ENCODE measurements around the gene CNOT3. TPM values are rescaled to one million over a fixed set of nuclear protein-coding genes. Genes with fewer than 3 reads are reported as not detected.

The CNOT3 gene
- total RNA-seq, 1 donor from 2014 or later, result 95.5 TPM

DNA sequence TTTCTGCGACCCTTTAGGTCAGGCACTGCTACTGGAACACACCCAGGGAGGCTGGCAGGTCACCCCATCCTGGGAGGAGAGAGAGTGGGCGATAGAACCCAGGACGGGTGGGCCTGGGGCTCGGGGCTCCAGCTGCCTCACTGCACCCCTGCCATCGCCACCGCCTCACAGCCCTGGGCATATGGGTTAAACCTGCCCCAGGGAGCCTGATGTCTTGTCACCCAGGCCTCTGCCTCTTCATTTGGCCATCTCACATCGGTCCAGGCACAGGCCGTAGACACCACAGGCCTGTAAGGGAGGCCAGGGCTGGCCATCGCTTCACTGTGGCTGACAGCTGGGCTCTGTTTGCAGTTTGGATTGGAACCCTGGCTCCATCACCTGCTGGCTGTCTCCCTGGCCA is 11.8 kb upstream of the CNOT3 start:
- no peak for DNase-seq (ENCODE audit: low read depth, low spot score)
- H3K27ac Mint-ChIP-seq (ENCODE audit: unreplicated experiment), result no peak overlapping the region
- no peaks in the 10 kb centered on the region for H3K4me1 Mint-ChIP-seq
- H3K27me3 Mint-ChIP-seq (ENCODE audit: low read depth), result no peaks in the 10 kb centered on the region
- H3K4me3 Mint-ChIP-seq, result no peak overlapping the region
- TF ChIP-seq, protein P1, sequence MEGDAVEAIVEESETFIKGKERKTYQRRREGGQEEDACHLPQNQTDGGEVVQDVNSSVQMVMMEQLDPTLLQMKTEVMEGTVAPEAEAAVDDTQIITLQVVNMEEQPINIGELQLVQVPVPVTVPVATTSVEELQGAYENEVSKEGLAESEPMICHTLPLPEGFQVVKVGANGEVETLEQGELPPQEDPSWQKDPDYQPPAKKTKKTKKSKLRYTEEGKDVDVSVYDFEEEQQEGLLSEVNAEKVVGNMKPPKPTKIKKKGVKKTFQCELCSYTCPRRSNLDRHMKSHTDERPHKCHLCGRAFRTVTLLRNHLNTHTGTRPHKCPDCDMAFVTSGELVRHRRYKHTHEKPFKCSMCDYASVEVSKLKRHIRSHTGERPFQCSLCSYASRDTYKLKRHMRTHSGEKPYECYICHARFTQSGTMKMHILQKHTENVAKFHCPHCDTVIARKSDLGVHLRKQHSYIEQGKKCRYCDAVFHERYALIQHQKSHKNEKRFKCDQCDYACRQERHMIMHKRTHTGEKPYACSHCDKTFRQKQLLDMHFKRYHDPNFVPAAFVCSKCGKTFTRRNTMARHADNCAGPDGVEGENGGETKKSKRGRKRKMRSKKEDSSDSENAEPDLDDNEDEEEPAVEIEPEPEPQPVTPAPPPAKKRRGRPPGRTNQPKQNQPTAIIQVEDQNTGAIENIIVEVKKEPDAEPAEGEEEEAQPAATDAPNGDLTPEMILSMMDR (conservative IDR thresholded peaks at IDR 0.05), result no peak
- H3K36me3 Mint-ChIP-seq (ENCODE audit: low read depth), result no peaks in the 10 kb centered on the region
- H3K9me3 Mint-ChIP-seq, result no peaks in the 10 kb centered on the region

DNA sequence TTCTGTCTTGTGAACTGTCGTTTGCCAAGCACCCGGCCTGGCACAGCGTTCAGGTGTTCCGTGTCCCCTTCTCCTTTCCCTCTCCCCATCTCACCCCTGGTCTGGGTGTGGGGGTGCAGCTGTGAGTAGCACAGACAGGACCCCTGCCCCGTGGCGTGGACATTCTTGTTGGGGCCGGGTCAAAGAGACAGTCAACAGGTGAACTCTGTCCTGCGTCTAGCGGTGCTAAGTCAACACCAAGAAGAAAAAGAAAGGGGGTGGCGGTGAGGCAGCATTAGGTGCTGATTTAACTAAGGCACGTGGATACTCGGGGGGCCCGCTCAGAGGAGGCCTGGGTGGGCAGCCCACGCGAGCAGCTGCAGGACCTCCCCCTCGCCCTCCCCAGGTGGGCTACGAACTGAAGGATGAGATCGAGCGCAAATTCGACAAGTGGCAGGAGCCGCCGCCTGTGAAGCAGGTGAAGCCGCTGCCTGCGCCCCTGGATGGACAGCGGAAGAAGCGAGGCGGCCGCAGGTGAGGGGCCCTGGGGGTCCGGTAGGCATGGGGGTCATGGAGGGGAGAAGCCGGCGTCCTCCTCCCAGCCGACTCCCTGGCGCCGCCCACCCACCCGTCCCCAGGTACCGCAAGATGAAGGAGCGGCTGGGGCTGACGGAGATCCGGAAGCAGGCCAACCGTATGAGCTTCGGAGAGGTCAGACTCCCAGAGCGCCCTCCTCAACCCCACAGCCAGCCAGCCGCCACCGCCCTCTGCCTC is 9.7 kb upstream of the CNOT3 start:
- Mint-ChIP-seq H3K27ac (ENCODE audit: unreplicated experiment) (no peak overlapping the region), H3K9me3 (no peaks in the 10 kb centered on the region), H3K36me3 (ENCODE audit: low read depth) (no peaks in the 10 kb centered on the region), H3K4me1 (no peaks in the 10 kb centered on the region), H3K27me3 (ENCODE audit: low read depth) (no peaks in the 10 kb centered on the region), H3K4me3 (no peak overlapping the region)
- TF ChIP-seq, protein P1 (conservative IDR thresholded peaks at IDR 0.05), result no peak
- DNase-seq (ENCODE audit: low read depth, low spot score), result no peak

DNA sequence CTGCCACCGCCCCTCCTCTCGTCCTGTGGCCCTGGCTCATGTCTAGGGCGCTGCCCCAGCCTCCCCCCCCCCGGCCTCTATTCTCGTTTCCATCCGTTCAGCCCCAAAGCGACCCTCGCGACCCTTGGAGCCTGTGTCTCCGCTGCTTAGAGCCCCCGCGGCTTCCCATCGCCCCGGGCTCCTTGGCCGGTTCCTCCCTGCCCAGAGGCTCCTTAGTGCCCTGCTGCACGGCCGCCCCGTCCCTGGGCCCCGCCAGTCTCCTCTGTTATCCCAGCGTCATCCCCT is 9.2 kb upstream of the CNOT3 start:
- H3K4me1 Mint-ChIP-seq, result no peaks in the 10 kb centered on the region
- H3K27ac Mint-ChIP-seq (ENCODE audit: unreplicated experiment), result no peak overlapping the region
- H3K36me3 Mint-ChIP-seq (ENCODE audit: low read depth), result no peaks in the 10 kb centered on the region
- no peaks in the 10 kb centered on the region for H3K27me3 Mint-ChIP-seq (ENCODE audit: low read depth)
- TF ChIP-seq, protein P1 (conservative IDR thresholded peaks at IDR 0.05), result no peak
- DNase-seq (ENCODE audit: low read depth, low spot score), result no peak
- no peak overlapping the region for H3K4me3 Mint-ChIP-seq
- H3K9me3 Mint-ChIP-seq, result no peaks in the 10 kb centered on the region

DNA sequence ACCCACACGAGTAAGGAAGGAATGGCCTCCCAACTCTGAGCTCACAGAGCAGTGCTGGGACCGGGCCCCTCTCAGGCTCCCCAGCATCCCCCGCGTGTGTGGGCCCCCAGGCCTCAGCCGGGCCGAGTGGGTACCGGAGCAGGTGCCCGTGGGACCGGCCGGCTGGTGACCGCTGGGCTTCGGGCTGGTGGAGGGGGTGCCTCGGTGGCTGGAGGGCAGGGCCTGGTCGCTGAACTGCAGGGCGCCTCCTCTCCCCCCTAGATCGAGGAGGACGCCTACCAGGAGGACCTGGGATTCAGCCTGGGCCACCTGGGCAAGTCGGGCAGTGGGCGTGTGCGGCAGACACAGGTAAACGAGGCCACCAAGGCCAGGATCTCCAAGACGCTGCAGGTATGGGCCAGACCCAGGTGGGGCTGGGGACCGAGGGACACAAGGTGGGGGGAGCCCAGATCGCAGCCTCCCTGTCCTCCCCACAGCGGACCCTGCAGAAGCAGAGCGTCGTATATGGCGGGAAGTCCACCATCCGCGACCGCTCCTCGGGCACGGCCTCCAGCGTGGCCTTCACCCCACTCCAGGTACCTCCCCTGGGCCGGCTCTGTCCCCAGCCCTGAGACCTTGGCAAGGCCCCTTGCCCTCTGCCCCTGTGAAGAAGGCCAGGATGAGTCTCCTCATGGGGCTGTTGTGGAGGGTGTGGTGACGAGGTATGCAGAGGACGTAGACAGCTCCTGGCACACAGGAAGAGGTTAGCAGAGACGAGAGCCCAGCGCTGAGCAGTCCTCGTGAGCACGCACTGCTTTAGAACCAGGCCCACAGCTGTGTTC is 8.6 kb upstream of the CNOT3 start:
- no peaks in the 10 kb centered on the region for H3K36me3 Mint-ChIP-seq (ENCODE audit: low read depth)

DNA sequence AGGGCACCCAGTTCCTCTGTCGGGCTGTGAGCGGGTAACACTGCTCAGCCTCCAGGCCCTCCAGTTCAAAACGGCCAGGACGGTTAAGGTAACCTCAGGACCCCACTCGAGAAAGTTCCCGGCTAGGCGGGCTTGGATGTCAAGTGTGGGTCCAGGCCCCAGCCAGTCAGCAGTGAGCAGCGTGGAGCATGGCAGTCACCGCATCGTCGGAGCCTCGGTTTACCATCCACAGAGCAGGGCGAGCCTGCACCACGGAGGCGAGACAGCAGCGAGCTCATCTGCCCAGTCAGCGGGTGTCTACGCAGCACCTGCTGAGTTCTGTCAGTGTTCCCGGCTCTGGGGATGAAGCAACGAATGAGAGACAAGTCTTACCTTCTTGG is 8.0 kb upstream of the CNOT3 start:
- no peak overlapping the region for H3K27ac Mint-ChIP-seq (ENCODE audit: unreplicated experiment)
- no peak for DNase-seq (ENCODE audit: low read depth, low spot score)
- H3K4me3 Mint-ChIP-seq, result no peak overlapping the region
- no peaks in the 10 kb centered on the region for H3K9me3 Mint-ChIP-seq
- H3K36me3 Mint-ChIP-seq (ENCODE audit: low read depth), result no peaks in the 10 kb centered on the region
- TF ChIP-seq, protein P1 (conservative IDR thresholded peaks at IDR 0.05), result no peak
- peaks cover 5% of the 10 kb centered on the region for H3K27me3 Mint-ChIP-seq (ENCODE audit: low read depth)
- H3K4me1 Mint-ChIP-seq, result no peaks in the 10 kb centered on the region

More for the DNA sequence above, 8.6 kb upstream of the CNOT3 start:
- no peaks in the 10 kb centered on the region for H3K27me3 Mint-ChIP-seq (ENCODE audit: low read depth)
- DNase-seq (ENCODE audit: low read depth, low spot score), result no peak
- H3K4me1 Mint-ChIP-seq, result no peaks in the 10 kb centered on the region
- no peak overlapping the region for H3K4me3 Mint-ChIP-seq
- TF ChIP-seq, protein P1 (conservative IDR thresholded peaks at IDR 0.05), result no peak
- H3K27ac Mint-ChIP-seq (ENCODE audit: unreplicated experiment), result no peak overlapping the region
- no peaks in the 10 kb centered on the region for H3K9me3 Mint-ChIP-seq
